Activated CD8-positive, alpha-beta memory T cell treated with anti-CD3 and anti-CD28 coated beads for 4 hours (primary cell): Measurements from ENCODE around the gene KRTAP4-9.
"Not testable (repeated sequence)": the region's sequence is repeated elsewhere in the genome, so short reads cannot be mapped to it uniquely, and the experiment has no call there.

Source experiments
- DNase-seq, 2 donors: peaks; one replicate each; pipeline ENCODE4 v3.0.0-alpha.2; 2020; ENCODE audit warnings: low read depth in 2 of 2

The KRTAP4-9 gene

DNA sequence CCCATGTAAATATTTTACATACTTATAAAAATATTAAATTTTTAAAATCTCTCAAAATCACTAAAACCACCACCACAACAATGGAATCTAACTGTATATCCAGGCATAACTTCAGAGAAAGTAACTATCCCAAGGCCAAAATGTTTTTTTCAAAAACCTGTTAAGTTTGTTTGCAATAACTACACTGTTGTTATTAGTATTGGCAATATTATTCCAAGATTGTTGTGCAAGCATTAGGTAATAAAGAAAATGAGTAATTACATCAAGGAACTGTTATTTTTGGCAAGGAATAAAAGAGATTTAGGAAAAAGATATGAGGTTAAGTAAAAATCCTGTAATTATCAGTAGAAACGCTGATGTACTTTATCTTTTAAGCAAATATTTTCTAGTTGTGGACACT, 22.2 kb downstream of the KRTAP4-9 start:
- no peak for DNase-seq

DNA sequence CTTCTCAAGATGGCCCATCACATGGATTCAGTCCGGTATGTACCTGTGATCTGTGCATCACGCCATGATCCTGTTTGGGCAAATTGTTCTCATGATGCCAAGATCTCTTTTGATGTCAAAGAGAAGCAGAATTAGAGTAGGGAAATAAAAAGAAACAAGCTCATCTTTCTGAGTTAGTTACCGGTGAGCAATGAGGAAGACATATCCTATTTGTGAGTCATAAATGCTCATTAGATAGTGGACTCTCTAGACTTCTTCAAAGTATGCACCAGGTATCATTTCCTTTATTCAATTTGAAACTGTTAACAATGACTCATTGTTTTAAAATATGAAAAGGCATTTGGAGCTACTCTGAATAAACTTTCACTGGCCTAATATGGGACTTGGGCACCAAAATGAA, 26.8 kb downstream of the KRTAP4-9 start:
- no peak for DNase-seq

DNA sequence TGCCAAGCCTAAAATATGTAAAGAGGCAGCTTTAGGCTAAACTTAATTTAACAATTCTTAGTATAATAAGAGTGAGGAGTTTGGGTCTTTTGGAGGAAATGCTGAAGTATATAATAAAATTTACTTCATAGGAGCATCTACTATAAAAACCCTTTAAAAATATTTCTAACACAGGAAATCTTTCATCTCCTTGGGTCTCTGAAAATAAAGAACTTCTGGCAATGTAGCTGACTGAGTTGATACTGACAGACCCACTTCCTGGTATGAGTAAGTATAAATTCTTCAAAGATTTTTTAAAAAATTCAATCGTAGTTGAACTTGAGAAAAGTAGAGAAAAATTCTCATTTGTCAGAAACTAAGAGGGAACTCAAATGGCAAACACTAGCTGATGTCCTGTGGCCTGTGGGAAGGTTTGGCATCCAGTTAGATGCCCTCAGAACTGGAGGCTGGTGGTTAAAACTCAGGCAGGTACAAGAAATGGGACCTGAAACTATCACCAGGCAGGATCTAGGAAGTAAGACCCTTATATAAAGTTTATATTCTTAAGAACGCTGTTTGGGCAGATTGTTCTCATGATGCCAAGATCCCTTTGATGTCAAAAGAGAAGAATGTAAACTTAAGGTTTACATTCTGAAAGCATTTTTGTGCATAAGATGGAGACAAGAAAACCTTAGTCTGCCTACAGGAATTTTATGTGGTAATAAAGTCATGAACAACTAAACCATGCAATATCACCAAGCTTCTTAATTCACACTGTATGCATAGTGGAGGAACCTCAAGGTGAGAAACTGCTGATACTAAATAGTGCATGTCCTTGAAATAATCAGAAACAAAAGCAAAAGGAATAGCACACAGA, 28.9 kb downstream of the KRTAP4-9 start:
- no peak for DNase-seq

DNA sequence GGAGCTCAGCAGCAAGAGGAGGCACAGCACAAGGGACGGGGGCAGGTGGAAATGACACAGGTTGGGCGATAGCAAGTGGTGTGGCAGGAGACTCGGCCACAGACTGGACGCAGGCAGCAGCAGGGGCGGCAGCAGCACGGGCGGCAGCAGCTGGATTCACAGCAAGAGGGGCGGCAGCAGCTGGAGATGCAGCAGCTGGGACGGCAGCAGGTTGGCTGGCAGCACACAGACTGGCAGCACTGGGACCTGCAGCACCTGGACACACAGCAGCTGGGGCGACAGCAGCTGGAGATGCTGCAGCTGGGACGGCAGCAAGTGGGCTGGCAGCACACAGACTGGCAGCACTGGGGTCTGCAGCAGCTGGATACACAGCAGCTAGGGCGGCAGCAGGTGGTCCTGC, 34.7 kb downstream of the KRTAP4-9 start:
- DNase-seq = not testable (repeated sequence)

DNA sequence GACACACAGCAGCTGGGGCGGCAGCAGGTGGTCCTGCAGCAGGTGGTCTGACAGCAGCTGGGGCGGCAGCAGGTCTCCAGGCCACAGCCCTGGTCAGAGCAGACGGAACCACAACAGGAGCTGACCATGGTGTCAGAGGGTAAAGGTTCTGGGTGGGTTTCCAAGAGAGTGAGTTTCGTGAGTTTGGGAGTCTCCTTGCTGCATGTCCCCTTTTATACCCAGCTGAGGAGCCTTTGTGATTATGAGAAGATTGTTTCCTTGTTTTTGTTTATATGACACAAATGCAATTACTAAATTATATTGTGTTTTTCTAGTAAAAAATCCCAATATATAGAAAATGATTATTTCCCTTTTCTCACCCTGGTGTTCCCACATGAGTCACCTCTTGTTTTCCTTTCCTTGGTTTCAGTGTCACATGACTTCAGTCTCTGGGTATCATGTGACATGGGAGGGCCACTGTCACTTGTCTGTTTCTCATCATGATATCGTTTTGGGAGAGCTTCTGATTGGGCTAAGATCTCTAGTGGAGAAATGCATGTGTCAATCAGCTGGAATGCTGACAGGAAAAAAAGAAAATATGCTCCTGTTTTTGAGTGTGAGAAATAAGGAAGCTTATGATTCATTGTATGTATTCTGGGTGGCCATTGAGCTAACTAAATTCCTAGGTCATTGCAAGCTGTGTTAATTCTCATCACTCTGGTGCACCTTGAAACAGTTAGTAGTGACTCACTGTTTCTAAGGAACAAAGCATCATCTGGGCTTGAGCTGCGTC, 35.4 kb downstream of the KRTAP4-9 start, which contains the start of gene KRTAP4-6:
KRTAP4-6 (minus strand) TSS at position 185 of the 772 bp plus-strand sequence; CDS start at position 128, 57 bp downstream.
- no peak for DNase-seq

DNA sequence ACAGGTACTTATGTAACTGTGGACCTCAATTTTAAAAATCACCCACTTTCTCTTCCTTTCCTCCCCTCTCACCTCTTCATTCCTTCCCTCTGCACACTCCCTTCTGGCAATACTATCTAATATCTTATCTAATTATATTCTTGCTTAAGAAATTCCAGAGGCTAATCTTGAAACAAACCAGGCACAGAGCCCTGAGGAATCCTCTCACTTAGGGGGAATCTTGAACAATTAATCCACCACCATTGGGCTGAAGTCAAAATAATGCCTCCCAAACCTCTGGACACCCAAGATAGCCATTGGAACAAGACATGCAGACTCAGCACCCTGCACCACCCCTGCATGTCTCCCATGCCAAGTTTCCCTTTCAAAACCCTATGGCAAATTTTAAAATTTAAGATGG, 36.2 kb downstream of the KRTAP4-9 start:
- DNase-seq = no peak

DNA sequence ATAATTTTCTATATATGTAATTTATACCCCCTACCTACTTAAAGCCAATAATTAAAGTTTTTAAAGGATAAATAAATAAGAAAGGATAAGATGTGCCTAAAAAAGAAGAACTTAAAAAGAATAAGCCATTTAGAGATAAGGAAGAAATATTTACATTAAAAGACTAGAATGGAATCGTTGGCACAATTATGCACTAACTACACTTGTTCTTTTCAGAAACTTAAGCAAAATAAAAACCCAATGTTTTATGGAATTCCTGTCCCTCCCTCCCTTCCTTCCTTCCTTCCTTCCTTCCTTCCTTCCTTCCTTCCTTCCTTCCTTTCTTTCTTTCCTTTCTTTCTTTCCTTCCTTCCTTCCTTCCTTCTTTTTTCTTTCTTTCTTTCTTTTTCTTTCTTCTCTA, 39.7 kb downstream of the KRTAP4-9 start:
- no peak for DNase-seq

DNA sequence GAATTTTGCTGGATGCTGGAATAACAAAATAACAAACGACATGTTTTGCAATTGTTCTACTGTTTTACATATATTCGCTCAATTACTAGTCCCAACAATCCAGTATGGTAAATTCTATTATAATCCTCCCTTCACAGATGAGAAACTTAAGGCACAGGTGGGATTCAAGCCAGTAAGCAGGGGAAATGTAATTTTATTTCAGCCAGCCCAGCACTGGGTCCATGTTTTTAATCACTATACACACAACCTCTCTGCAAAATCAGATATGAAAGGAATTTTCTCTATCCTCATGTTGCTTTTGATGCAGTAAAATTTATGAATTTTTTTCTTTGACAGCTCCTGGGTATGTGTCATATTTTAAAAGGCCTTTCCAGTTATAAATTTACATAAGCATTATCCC, 40.1 kb downstream of the KRTAP4-9 start:
- no peak for DNase-seq

DNA sequence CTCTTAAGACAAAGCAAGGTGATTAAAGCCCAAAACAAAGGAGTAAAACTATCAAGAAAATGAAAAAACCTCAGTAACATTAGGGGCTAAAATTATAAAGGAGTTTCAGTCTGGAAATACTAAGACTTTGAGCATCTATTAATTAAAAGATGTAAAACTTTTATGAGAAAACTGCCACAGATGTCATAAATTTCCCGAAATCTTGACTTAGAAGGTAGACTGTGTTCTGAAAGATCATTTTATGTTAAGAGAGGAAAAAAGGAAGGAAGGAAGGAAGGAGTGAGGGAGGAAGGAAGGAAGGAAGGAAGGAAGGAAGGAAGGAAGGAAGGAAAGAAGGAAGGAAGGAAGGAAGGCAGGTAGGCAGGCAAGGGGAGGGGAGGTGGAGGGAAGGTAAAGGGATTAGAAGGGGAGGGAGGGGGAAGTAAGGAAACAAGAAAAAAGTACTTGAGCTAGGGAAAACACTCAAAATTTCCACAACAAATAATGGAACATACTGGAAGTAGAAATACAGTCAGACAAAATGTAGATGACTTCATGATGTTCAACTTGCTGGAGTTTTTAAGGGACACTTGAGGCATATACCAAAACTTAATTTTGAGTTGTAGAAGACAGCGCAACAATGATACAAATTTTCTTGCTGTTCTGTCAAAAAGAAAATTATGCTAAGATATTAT, 42.5 kb downstream of the KRTAP4-9 start:
- no peak for DNase-seq

DNA sequence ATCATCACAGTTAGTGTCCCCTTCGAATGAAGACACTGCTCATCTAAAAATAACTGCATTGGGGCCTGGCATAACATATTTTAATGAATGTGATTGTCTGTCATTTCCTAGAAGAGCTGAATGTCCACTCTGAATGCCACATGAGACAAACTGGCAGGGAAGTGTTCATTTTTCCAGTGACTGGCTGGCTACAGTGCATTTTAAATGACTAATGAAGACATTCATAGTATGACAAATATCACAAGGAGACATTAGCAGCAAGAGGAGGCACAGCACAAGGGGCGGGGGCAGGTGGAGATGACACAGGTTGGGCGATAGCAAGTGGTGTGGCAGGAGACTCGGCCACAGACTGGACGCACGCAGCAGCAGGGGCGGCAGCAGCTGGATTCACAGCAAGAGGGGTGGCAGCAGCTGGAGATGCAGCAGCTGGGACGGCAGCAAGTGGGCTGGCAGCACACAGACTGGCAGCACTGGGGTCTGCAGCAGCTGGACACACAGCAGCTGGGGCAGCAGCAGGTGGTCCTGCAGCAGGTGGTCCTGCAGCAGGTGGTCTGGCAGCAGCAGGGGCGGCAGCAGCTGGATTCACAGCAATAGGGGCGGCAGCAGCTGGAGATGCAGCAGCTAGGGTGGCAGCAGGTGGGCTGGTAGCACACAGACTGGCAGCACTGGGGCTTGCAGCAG, 43.9 kb downstream of the KRTAP4-9 start:
- DNase-seq = not testable (repeated sequence)

DNA sequence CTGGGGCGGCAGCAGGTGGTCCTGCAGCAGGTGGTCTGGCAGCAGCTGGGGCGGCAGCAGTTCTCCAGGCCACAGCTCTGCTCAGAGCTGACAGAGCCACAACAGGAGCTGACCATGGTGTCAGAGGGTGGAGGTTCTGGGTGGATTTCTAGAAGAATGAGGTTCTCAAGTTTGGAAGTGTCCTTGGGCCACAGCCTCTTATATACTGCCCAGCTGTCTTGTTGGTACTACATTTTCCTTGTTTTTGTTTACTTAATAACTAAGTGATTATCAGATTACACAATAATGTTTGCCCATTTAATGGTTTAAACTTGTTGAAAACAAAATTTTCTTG, 44.4 kb downstream of the KRTAP4-9 start, which contains the start of gene KRTAP4-5:
KRTAP4-5 (minus strand) TSS at position 174 of the 334 bp plus-strand sequence; CDS start at position 116, 58 bp downstream.
- DNase-seq = no peak

DNA sequence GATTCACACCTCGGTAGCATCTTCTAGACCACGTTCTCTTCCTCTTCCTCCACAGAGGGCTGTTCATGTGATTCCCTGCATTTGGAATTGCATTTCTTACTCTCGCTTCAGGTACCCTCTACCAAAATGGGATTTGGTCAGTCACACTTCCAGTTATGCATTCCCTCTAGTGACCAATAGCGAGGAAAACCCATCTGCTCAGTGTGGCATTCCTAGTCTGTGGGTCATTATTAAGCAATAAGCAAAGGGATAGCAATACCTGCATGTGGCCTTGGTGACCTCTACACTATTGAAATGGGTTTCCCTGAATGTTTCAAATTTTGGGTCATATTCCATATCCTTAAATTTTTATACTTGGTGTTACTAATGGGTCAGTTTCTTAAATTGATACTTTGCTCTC, 44.8 kb downstream of the KRTAP4-9 start:
- no peak for DNase-seq

DNA sequence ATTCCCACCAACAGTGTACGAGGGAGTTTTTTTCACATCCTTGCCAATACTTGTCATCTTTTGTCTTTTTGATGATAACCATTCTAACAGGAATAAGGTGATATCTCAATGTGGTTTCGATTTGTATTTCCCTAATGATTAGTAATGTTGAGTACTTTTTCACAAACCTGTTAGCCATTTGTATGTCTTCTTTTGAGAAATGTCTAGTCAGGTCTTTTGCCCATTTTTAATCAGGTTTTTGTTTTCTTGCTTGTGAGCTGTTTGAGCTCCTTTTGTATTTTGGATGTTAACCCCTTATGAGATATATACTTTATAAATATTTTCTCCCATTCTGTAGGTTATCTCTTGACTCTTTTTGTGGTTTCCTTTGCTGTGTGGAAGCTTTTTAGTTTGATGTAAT, 46.3 kb downstream of the KRTAP4-9 start:
- DNase-seq = no peak

DNA sequence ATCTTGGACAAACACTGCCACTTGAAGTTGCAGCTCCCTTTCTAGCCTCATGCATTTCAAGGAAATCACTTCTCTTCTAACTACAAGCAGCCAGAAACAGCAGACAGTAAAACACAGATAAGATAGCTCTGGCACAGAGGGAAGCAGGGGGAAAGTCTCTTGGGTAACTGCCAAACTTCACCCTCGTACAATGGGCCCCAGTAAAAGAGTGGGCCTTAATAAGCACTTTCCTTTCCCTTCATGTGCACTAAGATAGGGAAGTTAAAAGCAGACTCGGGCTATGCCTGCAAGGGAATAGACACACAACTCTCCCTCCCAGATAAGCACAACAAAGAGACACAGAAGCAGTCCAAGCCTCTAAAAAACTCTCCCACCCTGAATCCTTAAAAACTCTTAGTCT, 48.7 kb downstream of the KRTAP4-9 start:
- no peak for DNase-seq
